Measurements from ENCODE around the gene LHX3.

GRCh38 chr9:136232969-136233368 lies 28.0 kb upstream of the LHX3 start:
- TF ChIP-seq CTCF (IDR thresholded peaks at IDR 0.05) (no peak), POLR2A (IDR thresholded peaks at IDR 0.05) (no peak)
